ENCODE results near the gene NCL.

DNA sequence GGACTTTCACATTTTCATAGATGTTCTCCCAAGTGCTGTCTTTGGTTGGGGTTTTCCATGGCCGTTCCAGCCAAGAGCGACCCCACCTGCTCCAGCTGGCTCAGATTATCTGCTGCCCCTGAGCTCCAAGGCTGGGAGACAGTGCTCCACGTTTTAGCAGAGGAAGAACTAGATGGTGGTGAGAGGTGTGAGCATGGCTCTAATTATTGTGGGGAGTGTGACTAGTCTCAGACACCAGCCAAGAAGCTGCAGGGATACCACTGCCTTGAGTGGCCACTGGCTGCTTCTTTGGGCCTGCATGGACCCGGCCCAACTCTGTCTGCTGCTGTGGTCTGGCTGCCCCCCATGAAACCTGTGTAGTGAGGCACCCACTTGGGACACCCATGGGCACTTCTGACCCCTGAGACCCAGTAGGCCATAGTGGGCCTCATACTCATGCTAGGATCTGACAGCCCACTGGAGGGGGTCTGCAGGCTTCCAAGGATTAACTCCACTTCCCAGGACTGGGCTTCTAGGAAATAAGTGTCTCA lies 2.8 kb upstream of the NCL start:
- TF ChIP-seq, protein P1, sequence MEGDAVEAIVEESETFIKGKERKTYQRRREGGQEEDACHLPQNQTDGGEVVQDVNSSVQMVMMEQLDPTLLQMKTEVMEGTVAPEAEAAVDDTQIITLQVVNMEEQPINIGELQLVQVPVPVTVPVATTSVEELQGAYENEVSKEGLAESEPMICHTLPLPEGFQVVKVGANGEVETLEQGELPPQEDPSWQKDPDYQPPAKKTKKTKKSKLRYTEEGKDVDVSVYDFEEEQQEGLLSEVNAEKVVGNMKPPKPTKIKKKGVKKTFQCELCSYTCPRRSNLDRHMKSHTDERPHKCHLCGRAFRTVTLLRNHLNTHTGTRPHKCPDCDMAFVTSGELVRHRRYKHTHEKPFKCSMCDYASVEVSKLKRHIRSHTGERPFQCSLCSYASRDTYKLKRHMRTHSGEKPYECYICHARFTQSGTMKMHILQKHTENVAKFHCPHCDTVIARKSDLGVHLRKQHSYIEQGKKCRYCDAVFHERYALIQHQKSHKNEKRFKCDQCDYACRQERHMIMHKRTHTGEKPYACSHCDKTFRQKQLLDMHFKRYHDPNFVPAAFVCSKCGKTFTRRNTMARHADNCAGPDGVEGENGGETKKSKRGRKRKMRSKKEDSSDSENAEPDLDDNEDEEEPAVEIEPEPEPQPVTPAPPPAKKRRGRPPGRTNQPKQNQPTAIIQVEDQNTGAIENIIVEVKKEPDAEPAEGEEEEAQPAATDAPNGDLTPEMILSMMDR (IDR thresholded peaks at IDR 0.05; ENCODE audit: poor library complexity, severe bottlenecking) = no peak
- TF ChIP-seq EP300 (conservative IDR thresholded peaks at IDR 0.05; ENCODE audit: poor library complexity, severe bottlenecking) (no peak), TAF1 (IDR thresholded peaks at IDR 0.05; ENCODE audit: low read depth) (no peak), EZH2 (IDR thresholded peaks at IDR 0.05; ENCODE audit: borderline replicate concordance, insufficient read depth, low read length, poor library complexity, severe bottlenecking) (no peak)
- TF ChIP-seq, protein P2, sequence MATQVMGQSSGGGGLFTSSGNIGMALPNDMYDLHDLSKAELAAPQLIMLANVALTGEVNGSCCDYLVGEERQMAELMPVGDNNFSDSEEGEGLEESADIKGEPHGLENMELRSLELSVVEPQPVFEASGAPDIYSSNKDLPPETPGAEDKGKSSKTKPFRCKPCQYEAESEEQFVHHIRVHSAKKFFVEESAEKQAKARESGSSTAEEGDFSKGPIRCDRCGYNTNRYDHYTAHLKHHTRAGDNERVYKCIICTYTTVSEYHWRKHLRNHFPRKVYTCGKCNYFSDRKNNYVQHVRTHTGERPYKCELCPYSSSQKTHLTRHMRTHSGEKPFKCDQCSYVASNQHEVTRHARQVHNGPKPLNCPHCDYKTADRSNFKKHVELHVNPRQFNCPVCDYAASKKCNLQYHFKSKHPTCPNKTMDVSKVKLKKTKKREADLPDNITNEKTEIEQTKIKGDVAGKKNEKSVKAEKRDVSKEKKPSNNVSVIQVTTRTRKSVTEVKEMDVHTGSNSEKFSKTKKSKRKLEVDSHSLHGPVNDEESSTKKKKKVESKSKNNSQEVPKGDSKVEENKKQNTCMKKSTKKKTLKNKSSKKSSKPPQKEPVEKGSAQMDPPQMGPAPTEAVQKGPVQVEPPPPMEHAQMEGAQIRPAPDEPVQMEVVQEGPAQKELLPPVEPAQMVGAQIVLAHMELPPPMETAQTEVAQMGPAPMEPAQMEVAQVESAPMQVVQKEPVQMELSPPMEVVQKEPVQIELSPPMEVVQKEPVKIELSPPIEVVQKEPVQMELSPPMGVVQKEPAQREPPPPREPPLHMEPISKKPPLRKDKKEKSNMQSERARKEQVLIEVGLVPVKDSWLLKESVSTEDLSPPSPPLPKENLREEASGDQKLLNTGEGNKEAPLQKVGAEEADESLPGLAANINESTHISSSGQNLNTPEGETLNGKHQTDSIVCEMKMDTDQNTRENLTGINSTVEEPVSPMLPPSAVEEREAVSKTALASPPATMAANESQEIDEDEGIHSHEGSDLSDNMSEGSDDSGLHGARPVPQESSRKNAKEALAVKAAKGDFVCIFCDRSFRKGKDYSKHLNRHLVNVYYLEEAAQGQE (IDR thresholded peaks at IDR 0.05; ENCODE audit: borderline replicate concordance) = no peak

All from neural cell (in vitro differentiated cells).